ENCODE data around the gene ANKRD27.
A peak's percentile ranks its signal among the peaks of the same experiment; 100 is the strongest.
"Not testable (repeated sequence)": the region's sequence is repeated elsewhere in the genome, so short reads cannot be mapped to it uniquely, and the experiment has no call there.

Gene ANKRD27

DNA sequence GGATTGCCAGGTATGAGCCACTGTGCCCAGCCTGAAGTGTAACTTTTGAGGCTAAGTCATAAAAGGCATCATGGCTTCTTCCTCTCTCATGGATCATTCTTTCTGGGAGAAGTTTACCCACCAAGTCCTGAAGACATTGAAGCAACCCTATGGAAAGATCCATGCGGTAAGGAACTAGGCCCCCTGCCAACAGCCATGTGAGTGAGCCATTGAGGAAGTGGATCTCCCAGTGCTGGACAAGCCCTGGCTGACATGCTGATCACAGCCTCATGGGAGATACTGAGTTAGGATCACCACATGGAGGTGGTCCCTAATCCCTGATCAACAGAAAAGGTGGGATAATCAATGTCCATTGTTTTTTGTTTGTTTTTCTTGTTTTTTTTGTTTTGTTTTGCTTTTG is 13.3 kb upstream of the ANKRD27 start:
- no peak for DNase-seq (ENCODE audit: low read depth)

DNA sequence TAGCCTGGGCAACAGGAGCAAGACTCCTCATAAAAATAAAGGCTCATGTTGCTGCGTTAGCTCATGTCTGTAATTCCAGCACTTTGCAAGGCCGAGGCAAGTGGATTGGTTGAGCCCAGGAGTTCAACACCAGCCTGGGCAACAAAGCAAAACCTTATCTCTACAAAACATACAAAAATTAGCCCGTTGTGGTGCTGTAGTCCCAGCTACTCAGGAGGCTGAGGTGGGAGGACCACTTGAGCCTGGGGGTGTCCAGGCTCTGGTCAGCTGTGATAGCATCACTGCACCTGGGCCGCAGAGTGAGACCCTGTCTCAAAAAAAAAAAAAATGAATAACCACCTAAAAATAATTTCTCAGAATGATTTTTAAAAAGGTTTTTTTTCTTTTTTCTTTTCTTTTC is 12.7 kb upstream of the ANKRD27 start:
- DNase-seq (ENCODE audit: low read depth): no peak

DNA sequence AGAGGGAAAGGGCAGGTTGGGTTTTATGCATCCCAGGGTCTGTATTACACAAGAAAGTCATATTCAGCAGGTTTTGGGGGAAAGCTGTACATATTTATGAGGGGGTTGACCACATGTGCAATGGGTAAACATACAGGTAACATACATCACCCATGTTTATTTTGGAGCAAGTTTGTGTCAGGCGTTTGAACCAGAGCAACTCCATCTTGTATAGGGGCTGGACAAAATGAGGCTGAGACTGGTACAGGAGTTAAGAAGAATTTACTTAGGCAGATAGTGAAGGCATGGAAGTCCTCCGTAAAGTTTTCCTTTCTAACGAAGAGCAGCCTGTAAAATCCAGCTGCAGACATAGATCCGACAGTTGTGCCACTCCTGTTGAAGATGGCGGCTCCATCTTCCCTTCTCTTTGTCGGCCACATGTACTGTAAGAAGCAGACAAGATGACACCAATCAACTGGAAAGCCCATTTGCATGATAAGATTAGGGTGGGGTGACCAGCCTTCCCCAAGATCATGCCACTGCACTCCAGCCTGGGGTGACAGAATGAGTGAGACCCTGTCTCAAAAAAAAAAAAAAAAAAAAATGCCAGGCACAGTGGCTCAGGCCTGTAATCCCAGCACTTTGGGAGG is 12.0 kb upstream of the ANKRD27 start:
- no peak for DNase-seq (ENCODE audit: low read depth)

DNA sequence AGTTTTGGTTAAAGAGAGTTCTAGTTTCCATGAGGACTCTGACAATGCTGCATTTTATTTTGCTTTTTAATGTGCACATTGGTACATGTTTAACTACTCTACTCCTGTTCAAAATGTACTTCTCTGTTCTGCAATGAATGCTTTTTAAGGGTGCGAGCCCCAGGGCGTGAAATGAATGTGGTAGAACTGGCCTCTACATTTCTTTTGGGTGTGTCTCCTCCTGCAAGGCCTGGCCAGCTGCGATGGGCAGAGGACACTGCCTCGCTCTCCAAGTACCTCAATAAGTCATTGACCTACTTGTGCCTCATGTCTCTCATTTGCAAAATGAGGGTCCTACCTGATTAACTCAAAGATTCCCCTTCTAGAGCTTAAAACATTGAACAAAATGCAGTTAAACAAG is 7.3 kb upstream of the ANKRD27 start:
- DNase-seq (ENCODE audit: low read depth): no peak

DNA sequence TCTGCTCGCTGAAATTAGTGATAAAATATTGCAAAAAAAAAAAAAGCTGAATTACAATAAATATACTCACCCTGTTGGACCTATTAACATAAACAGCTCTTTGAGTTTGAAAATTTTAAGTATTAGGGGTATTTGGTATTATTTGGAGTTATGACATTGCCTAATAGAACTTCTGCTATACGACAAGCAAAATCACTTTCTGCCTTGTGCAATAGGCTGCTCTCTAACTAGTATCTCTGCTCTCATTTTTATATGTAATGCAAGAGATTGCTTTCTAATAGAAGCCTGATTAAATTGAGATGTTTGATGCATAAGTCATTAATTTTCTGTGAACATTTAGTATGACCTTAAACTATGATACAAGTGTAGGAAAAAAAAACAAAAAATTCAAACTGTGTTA is 6.0 kb upstream of the ANKRD27 start:
- DNase-seq (ENCODE audit: low read depth): no peak

DNA sequence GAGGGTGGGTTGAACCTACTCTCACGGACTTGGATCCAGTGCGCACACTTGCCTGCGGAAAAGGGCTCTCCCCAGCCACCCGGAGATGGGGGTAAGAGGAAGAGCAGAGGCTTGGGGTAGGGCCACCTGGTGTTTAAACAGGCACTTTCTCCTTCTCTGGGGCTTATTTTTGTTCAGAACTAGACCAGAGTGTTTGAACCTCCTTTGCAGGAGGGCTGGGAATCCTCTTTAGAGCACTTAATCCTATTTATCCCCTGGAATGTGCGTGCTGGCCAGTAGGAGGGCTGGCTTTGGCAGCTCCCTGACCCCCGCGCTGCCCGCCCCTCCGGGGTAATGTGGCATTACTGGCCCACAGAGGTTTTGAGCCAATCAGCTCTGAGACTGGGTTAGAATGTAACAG is 2.7 kb upstream of the ANKRD27 start:
- no peak for DNase-seq (ENCODE audit: low read depth)

DNA sequence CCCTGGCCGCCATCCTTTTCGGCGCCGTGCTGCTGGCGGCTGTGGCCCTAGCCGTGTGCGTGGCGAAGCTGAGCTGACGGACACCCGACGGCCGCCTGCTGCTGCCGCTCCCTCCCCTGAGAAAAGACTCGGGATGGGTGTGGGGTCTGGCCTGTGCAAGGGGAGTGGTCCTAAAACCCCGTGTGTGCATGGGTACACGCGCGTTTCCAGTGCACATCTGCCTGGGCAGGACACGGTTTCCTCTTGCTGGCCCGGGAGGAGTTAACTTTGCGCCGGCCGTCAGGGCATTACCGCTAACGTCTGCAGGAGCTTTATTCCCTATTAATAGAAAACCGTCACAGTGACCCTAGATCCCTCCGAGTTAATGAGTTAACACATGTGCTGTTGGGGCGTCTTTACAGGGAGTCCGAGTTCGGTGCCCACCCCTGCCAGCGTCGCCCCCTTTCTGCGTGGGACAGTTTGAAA is 1.9 kb upstream of the ANKRD27 start:
- DNase-seq (ENCODE audit: low read depth): no peak

DNA sequence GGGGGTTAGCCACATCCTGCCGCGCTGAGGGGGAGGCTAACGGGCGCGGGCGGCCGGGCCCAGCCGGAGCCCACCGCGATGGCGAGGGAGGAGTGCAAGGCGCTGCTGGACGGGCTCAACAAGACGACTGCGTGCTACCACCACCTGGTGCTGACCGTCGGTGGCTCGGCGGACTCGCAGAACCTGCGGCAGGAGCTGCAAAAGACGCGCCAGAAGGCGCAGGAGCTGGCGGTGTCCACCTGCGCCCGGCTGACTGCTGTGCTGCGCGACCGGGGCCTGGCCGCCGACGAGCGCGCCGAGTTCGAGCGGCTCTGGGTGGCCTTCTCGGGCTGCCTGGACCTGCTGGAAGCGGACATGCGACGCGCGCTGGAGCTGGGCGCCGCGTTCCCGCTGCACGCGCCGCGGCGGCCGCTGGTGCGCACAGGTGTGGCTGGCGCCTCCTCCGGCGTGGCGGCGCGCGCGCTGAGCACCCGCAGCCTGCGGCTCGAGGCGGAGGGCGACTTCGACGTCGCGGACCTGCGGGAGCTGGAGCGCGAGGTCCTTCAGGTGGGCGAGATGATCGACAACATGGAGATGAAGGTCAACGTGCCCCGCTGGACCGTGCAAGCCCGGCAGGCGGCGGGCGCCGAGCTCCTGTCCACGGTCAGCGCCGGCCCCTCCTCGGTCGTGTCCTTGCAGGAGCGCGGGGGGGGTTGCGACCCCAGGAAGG is 1.4 kb upstream of the ANKRD27 start:
- no peak for DNase-seq (ENCODE audit: low read depth)

DNA sequence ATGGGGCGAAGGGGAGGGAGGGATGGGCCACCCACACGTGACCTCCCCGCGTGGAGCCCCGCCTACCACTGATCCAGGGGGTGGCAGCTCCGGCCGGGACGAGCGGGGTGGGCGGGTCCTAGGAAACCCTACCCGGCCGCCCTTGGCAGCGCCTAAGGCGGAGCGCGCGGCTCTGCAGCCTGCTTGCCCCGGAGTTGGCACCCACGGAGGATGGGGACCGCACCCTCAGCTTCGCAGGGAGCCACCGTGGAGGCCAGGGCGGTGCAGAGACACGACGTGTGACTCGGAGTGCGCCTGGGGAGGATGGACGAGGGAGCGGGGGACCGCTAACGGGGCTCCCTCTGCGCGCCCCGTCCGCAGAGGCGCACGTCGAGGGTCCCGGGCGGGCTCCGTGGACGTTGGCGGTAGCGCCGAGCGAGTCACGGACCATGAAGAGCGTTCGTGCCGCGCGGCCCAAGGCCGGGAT is 773 bp upstream of the ANKRD27 start, which contains the start of gene RGS9BP:
Gene RGS9BP (plus strand): TSS at position 129 of the 466 bp plus-strand sequence. CDS start 416 bp downstream, outside the sequence.
- DNase-seq (ENCODE audit: low read depth): peak; percentile 49

DNA sequence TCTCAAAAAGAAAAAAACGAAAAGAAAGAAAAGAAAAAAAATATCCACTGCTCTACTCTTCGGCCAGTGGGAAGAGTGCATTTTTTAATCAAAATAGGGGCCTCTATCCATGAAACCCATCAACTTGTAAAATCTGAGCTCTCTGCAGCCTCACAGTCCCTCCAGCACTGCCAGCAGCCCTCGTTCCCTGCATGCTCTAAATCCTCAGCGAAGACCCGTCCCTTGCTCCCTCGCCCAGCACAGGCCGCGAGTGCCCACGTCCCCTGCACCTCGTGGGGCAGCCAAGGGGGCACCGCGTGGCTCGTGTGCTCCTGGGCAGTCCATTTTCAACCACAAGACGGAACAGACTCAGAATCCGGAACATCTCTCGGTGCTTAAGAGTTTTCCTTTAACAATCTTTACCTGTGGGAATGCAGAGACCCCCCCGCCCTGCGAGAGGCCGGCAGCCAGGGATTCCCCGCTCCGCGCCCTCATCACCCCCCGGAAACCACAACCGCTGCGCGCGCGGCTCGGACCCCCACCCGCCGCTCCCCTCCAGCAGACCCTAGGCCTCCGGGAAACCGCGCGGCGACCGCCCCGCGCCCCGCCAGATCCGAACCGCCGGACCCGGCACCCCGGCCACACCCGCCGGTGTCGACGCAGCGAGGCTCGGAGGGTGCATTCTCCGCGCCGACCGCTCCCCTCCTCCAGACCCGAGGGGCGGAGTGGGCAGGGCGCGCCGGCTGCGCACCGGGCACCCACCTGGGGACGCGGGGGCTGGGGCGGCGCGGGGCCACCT is 638 bp downstream of the ANKRD27 start:
- DNase-seq (ENCODE audit: low read depth): no peak

DNA sequence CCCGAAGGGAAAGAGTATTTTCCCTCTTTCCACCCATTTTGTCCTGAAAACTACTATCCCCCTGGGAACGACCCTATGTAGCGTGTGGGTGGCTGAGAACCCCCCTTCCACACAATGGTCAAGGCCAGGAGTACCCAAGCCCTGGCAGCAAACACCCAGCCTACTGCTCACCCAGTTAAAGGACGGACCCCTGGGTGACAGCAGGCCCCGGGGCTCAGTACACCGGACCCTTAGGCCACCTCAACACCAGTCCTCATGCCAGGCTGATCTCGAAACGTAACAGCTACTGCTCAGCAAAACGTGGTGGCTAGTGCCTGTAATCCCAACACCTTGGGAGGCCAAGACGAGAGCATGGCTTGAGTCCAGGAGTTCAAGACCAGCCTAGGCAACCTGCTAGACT is 1.4 kb downstream of the ANKRD27 start:
- DNase-seq (ENCODE audit: low read depth): no peak

DNA sequence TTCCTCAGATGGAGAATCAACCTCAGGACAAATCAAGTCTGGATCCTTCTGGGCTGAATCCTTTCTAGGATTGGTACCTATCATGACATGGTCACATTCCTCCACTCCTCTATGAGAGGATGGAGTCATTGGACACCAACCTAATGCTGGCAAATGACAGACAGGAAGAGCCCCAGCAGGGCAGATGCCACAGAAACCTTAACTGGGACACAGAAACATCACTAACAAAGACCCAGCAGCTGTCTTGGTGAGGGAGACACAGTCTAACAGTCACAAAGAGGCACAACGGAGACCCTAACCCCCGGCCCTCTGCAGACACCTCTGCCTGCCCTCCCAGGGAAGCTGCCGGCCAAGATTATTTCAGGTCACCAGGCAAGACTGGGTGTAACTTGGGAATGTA is 2.1 kb downstream of the ANKRD27 start:
- DNase-seq (ENCODE audit: low read depth): no peak

DNA sequence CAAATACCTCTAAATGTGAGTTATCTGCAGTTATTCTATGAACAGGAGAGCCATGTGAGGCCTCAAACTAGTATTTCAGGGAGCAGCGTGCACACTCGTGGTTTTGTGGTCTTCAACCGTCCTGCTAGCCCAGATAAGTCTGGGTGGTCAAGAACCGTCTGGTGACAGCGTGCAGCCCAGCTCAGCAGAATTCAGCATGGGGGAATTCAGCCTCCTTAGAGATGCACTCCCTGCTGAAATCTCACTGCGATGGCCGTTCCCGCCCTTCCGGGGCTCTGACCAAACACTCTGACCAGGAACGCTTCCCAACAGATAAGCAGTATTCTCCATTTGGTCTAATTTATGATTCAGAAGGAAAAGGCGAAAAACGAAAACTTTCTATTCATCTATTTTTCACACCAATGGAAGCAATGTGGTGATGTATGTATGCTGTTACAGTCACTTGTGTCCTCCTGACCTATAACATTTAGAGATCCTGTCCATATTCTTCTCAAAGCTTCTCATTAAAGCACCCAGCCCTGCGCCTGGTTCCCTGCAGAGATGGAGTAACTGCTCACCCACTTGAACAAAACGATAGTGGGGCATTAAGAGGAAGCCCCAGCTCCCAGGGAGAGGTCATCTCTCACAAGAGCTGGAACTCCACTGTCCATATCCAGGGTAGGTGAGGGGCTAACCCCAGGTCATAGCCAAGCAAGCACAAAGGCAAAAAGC is 2.9 kb downstream of the ANKRD27 start:
- no peak for DNase-seq (ENCODE audit: low read depth)

DNA sequence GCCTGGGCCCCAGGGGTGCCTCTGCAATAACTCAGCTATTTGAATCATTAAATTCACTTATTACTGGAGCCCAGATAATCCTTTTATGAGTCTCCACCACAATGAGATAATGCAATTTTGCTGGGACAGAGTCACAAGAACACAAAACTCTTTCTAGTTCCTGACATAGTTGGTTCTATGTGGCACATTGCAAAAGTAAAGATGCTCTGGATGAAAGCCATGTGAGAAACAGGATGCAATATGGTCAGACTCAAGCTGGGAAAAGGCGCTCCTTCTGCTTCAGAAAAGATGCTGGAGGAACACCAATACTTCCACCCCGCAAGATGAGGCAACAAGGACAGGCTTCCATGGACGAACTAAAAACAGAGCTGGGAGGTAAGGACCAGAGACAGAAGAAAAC is 5.7 kb downstream of the ANKRD27 start:
- DNase-seq (ENCODE audit: low read depth): no peak

DNA sequence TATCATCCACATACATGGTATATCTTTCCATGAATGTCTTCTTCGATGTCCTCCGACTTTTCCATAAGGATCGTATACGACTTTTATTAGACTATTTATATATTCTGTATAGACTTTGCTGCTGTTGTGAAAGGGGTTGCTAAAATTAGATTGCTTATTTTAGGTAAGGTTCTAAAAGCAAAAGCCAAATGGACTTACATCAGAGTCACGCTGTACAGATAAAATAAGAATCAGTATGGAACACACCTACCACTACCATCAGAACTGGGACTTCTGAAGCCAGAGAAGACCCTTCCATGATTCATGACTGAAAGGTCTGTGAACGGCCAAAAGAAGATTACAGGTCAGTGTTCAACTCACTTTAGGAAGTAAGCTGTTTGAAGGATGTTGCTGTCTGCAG is 8.9 kb downstream of the ANKRD27 start:
- no peak for DNase-seq (ENCODE audit: low read depth)

DNA sequence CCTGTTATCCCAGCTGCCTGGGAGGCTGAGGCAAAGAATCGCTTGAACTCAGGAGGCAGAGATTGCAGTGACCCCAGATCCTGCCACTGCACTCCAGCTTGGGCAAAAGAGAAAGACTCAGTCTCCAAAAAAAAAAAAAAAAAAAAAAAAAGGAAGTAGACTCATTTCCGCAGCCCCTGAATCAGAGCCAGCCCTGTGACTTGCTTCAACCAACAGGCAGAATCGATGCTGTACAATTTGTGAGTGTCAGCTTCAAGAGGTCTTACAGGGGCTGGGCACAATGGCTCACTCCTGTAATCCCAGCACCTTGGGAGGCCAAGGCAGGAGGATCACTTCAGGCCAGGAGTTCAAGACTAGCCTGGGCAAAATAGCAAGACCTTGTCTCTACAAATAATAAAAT is 12.8 kb downstream of the ANKRD27 start:
- no peak for DNase-seq (ENCODE audit: low read depth)

DNA sequence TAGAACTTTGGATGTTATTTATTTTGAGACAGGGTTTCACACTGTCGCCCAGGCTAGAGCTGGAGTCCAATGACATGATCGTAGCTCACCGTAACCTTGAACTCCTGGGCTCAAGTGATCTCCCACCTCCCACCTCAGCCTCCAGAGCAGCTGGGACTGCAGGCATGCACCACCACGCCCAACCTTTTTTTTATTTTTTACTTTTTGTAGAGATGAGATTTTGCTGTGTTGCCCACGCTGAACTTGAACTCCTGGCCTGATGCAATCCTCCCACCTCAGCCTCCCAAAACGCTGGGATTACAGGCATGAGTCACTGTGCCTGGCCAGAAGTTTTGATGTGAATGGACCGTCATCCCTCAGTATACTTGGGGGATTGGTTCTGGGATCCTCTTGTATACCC is 13.7 kb downstream of the ANKRD27 start:
- DNase-seq (ENCODE audit: low read depth): no peak

DNA sequence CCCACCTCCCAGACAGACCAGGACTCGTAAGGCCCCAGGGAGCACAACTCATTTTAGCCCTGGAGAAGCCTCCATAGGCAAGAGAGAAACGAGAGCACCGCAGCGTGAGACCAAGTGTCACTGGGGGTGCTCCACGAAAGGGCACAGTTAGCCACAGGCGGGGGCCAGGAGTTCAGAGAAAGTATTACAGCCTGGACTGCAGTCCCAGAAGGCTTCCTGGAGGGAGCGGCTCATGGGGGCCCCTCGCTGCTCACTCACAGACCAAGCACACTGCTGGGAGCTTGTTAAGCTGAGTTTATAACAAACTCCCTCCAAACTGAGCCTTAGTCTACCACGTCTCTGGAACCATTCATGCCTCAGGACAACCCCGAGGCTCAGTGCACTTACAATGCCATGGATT is 16.5 kb downstream of the ANKRD27 start:
- DNase-seq (ENCODE audit: low read depth): no peak

DNA sequence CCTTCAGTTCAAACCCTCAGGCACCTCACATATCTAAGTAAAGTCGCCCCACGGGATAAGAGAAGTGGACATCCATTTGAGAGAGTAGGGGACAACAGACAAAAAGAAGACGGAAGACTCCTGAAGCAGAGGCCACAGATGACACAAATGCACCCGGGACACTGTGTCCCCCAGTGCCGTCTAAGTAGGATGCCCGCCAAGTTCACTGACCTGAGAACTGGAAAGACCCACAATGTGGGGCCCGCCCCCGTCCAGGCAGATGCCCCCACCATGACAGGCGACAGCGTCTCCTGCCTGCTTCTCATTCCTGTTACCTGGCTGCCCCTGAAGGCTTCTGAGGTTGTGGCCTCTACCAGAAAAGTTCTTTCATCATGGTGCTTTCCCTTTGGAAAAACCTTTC is 16.9 kb downstream of the ANKRD27 start:
- DNase-seq (ENCODE audit: low read depth): no peak

DNA sequence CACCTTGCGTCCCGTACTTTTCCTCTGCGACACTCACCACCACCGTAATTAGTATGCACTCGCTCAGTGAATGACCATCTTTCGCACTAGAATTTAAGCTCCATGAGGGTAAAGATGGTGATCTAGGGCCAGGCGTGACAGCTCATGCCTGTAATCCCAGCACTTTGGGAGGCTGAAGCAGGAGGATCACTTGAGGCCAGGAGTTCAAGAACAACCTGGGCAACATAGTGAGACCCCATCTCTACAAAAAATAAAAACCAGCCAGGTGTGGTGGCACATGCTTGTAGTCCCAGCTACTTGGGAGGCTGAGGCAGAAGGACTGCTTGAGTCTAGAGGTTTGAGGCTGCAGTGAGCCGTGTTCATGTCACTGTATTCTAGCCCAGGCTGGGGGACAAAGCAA is 18.6 kb downstream of the ANKRD27 start:
- not testable (repeated sequence) for DNase-seq (ENCODE audit: low read depth)

DNA sequence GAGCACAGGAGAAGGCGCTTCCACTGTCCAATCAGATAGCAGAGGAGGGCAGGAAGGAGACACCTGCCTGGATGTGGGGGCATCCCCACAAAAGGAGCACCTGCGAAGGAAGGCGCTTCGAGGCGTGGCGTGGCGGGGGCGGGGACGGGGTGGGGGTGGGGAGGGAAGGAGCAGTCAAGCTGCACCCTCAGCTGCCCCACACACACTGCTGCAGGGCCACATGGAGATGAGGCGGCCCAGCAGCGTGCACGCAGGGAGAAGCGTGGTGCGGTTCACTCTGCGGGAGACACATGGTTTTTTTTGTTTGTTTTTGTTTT is 21.4 kb downstream of the ANKRD27 start:
- DNase-seq (ENCODE audit: low read depth): no peak

DNA sequence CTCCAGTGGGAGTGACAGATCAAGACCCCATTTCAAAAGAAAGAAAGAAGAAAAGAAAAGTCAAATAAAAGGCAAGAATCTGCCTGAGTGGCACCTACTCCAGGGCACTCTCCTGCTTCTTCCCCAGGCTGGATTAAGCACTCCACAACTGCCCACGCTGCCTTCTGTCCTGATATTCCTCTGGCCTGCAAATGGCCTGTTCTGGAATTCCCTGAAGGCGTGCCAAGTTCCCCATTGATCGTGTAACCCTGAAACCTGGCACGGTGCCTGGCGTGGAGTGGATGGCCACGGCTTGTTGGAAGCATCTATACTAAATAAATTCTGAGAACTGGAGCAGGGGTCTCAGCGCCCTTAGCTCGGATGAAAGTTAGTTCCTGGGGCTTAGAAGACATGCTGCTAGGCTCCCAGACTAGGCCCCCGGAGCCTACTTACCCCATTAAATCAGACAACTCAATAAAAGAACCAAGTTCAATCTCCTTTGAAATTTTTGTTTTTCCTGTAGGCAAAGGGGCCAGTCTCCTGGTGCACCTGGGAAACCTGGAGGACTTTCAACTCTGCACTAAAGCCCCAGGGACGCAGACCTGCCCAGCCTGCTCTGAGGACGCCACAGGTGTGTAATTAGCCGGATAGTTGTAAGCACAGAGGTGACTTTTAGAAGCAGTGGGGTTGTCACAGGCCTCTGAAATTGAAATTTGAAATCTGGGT is 21.9 kb downstream of the ANKRD27 start:
- no peak for DNase-seq (ENCODE audit: low read depth)
